Osteoblast (primary cell): Measurements from ENCODE around the gene LY9. TPM values are rescaled to one million over a fixed set of nuclear protein-coding genes. Genes with fewer than 3 reads are reported as not detected.

Experiments used
- DNase-seq: peaks from one replicate; pipeline ENCODE4 v3.0.0; 2011; ENCODE audit warnings: low spot score, mixed read lengths; ENCODE audit not compliant: insufficient read length; ENCODE audit errors: missing footprints
- H2AFZ ChIP-seq: 2 replicates; pipeline ENCODE4 v1.6.0; 2011; ENCODE audit warnings: mild to moderate bottlenecking, low read length
- H3K27ac ChIP-seq: 2 replicates; pipeline ENCODE4 v1.5.1; 2011; ENCODE audit warnings: mild to moderate bottlenecking, low read depth, low read length, moderate library complexity
- H3K27me3 ChIP-seq: 2 replicates; pipeline ENCODE4 v1.6.0; 2012; ENCODE audit warnings: mild to moderate bottlenecking, control low read depth, inconsistent platforms, low read length, moderate library complexity; ENCODE audit not compliant: insufficient read depth
- H3K36me3 ChIP-seq: 2 replicates; pipeline ENCODE4 v1.5.1; 2011; ENCODE audit warnings: mild to moderate bottlenecking, low read length, control low read depth, moderate library complexity; ENCODE audit not compliant: insufficient read depth
- H3K4me1 ChIP-seq: 2 replicates; pipeline ENCODE4 v1.5.1; 2011; ENCODE audit warnings: mild to moderate bottlenecking, low read length, control low read depth, moderate library complexity; ENCODE audit not compliant: insufficient read depth
- H3K4me2 ChIP-seq: 2 replicates; pipeline ENCODE4 v1.6.0; 2011; ENCODE audit warnings: mild to moderate bottlenecking, low read length; ENCODE audit not compliant: insufficient read depth
- H3K4me3 ChIP-seq: fragments of 200-600 bp; sonication (generic); 3 replicates; pipeline ENCODE4 v1.5.1; 2012; ENCODE audit warnings: mild to moderate bottlenecking, low read length, inconsistent platforms; ENCODE audit not compliant: insufficient read depth
- H3K79me2 ChIP-seq: 2 replicates; pipeline ENCODE4 v1.6.0; 2012; ENCODE audit warnings: mild to moderate bottlenecking, low read length, control low read depth, inconsistent platforms; ENCODE audit not compliant: insufficient read depth
- H3K9me3 ChIP-seq: 2 replicates; pipeline ENCODE4 v1.5.1; 2011; ENCODE audit warnings: low read depth, low read length, control low read depth
- H4K20me1 ChIP-seq: 2 replicates; pipeline ENCODE4 v1.6.0; 2012; ENCODE audit warnings: mild to moderate bottlenecking, low read length, control low read depth; ENCODE audit not compliant: insufficient read depth
- CTCF ChIP-seq: IDR thresholded peaks from 2 replicates; pipeline ENCODE4 v1.5.1; 2011; ENCODE audit warnings: mild to moderate bottlenecking, low read depth, low read length, moderate library complexity; ENCODE audit errors: extremely low read depth
- total RNA-seq: library from RNA; depleted of rRNA; stranded (reverse); fragments of >200 nt; gene quantifications from 2 replicates; pipeline ENCODE4 v1.2.3, GENCODE V29; 2012

Gene LY9
- total RNA-seq, 1 donor, result not detected

DNA sequence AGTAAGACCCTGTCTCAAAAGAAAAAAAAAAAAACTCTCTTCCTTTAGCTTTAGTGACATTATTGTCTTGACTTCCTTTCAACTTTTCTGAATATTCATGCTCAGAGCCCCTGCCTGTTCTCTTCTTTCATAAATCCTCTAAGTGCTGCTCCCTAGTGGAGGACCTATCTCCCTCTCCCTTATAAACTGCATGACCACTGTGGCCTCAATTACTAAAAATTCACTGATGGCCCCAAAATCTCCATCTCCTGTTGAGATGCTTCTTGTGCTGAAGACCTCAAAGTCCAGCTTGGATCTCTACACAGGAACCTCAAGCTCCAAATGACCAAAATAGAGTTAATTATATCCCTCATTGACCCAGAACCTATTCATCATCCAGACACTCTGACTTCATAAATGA, 81.2 kb downstream of the LY9 start:
- DNase-seq, result no peak
- Histone ChIP-seq H3K4me3 (no peak overlapping the region), H2AFZ (no peak overlapping the region), H3K79me2 (no peaks in the 10 kb centered on the region), H4K20me1 (no peaks in the 10 kb centered on the region), H3K27me3 (no peaks in the 10 kb centered on the region), H3K36me3 (no peaks in the 10 kb centered on the region), H3K4me2 (no peak overlapping the region), H3K4me1 (no peaks in the 10 kb centered on the region), H3K27ac (no peak overlapping the region), H3K9me3 (no peaks in the 10 kb centered on the region)
- TF ChIP-seq CTCF, result no peak

Other genes with a start within 250 kb of the LY9 start
- 0.29 and 0.36 TPM in 2 replicates for gene CD84, start 216.7 kb upstream of the LY9 start, total RNA-seq
- gene SLAMF1, start 149.1 kb upstream of the LY9 start, total RNA-seq, result not detected in 2 replicates
- under 0.01 TPM in 1 of 2 replicates, not detected in the other for gene CD48, start 84.4 kb upstream of the LY9 start, total RNA-seq
- under 0.01 TPM in 1 of 2 replicates, not detected in the other for gene SLAMF7, start 56.9 kb upstream of the LY9 start, total RNA-seq
- gene CD244, start 66.7 kb downstream of the LY9 start, total RNA-seq, result not detected in 2 replicates
- gene ITLN1, start 89.0 kb downstream of the LY9 start, total RNA-seq, result not detected in 2 replicates
- not detected in 2 replicates for gene ITLN2, start 158.6 kb downstream of the LY9 start, total RNA-seq
- gene F11R, start 225.0 kb downstream of the LY9 start, total RNA-seq, result 0.72 and 1.2 TPM in 2 replicates
- 0.72 and 1.8 TPM in 2 replicates for gene TSTD1, start 242.8 kb downstream of the LY9 start, total RNA-seq
- gene USF1, start 249.8 kb downstream of the LY9 start, total RNA-seq, result 45.7 and 47.4 TPM in 2 replicates